Measurements from ENCODE around the gene CCDC15. TPM values are rescaled to one million over a fixed set of nuclear protein-coding genes. Genes with fewer than 3 reads are reported as not detected.
A peak's percentile ranks its signal among the peaks of the same experiment; 100 is the strongest.
"Not testable (repeated sequence)": the region's sequence is repeated elsewhere in the genome, so short reads cannot be mapped to it uniquely, and the experiment has no call there.

Gene CCDC15
- total and polyA plus RNA-seq, 2 experiments from 2014 or later, result 2.2 TPM

DNA sequence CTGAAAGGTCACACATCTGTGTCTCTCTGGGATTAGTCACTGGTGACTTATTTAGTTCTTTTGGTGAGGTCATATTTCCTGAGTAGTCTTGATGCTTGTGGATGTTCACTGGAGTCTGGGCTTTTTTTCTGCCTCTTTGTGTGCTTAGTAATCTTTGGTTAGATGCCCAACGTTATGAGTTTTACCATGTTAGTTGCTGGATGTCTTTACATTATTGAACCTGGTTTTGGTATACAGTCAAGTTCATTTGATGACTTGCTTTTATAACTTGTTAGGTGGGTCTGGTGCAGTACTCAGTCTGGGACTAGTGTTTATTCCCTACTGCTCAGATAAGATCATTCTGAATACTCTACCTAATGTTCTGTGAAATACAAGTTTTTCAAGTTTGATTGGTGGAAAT lies 82.9 kb downstream of the CCDC15 start:
- peak in 1 of 2 donors; percentile 61 for DNase-seq (ENCODE audit: low read depth in 1 of 2, low spot score in 1 of 2)
- TF ChIP-seq, protein P1, sequence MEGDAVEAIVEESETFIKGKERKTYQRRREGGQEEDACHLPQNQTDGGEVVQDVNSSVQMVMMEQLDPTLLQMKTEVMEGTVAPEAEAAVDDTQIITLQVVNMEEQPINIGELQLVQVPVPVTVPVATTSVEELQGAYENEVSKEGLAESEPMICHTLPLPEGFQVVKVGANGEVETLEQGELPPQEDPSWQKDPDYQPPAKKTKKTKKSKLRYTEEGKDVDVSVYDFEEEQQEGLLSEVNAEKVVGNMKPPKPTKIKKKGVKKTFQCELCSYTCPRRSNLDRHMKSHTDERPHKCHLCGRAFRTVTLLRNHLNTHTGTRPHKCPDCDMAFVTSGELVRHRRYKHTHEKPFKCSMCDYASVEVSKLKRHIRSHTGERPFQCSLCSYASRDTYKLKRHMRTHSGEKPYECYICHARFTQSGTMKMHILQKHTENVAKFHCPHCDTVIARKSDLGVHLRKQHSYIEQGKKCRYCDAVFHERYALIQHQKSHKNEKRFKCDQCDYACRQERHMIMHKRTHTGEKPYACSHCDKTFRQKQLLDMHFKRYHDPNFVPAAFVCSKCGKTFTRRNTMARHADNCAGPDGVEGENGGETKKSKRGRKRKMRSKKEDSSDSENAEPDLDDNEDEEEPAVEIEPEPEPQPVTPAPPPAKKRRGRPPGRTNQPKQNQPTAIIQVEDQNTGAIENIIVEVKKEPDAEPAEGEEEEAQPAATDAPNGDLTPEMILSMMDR (IDR thresholded peaks at IDR 0.05; ENCODE audit: low read depth, low read length), result no peak
- Histone ChIP-seq H3K36me3 (no peaks in the 10 kb centered on the region), H3K4me1 (ENCODE audit: low read depth) (no peaks in the 10 kb centered on the region), H3K9me3 (ENCODE audit: low read depth) (no peaks in the 10 kb centered on the region), H3K27me3 (no peaks in the 10 kb centered on the region), H3K27ac (no peak overlapping the region), H3K4me3 (no peak overlapping the region)

DNA sequence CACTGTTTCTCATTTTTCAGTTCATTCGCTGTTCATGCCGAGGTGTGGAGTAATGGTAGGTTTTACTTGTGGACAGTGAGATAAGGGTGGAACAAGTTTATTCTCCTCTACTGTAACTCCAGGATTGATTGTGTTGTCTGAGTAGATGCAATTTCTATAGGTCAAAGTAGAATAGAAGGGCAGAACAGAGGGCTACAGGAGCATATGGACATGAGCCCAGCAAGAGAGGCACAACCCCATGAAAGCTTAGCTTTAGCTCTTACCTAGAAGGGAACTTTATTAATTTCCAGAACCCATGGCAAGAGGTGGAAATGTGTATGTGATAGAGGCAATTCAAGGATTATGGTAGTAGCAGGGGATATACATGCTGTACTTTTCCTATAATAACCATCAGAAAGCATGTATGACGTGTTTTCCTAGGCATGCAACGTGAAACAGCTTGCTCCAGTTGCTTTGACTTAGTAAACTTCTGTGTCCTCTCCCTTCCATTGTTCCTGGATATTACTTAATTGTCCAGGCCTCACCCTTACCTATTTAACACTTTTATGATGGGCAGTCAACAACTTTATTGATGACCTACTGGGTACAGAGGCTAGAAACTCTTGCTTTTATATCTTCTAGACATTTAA lies 95.3 kb downstream of the CCDC15 start:
- TF ChIP-seq, protein P1 (IDR thresholded peaks at IDR 0.05; ENCODE audit: low read depth, low read length), result no peak
- Histone ChIP-seq H3K4me1 (ENCODE audit: low read depth) (peaks cover 4% of the 10 kb centered on the region), H3K27me3 (no peaks in the 10 kb centered on the region), H3K4me3 (no peak overlapping the region), H3K9me3 (ENCODE audit: low read depth) (no peaks in the 10 kb centered on the region), H3K36me3 (no peaks in the 10 kb centered on the region), H3K27ac (no peak overlapping the region)
- no peak for DNase-seq (ENCODE audit: low read depth in 1 of 2, low spot score in 1 of 2)

DNA sequence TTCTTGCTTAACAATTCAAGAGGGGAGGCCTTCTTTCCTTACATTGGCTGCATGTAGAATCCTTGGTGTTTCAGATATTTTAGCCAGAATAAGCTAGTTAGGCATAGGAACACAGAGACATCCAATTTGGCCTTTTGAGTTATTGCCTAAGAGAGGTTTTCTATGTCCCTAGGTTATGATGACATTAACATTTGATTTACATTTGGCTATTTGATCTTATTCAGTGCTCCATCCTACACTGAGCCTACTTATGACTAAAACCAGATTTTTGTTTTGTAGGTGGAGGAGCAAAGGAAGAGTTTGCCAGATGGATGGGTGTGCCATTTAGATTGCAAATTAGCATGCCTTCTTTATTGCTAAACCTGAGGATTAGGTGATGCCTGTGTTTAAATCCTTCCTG lies 98.0 kb downstream of the CCDC15 start:
- no peak overlapping the region for H3K4me3 ChIP-seq
- DNase-seq (ENCODE audit: low read depth in 1 of 2, low spot score in 1 of 2), result no peak
- peaks cover 4% of the 10 kb centered on the region for H3K4me1 ChIP-seq (ENCODE audit: low read depth)
- H3K9me3 ChIP-seq (ENCODE audit: low read depth), result no peaks in the 10 kb centered on the region
- H3K36me3 ChIP-seq, result no peaks in the 10 kb centered on the region
- TF ChIP-seq, protein P1 (IDR thresholded peaks at IDR 0.05; ENCODE audit: low read depth, low read length), result no peak
- no peaks in the 10 kb centered on the region for H3K27me3 ChIP-seq
- no peak overlapping the region for H3K27ac ChIP-seq

DNA sequence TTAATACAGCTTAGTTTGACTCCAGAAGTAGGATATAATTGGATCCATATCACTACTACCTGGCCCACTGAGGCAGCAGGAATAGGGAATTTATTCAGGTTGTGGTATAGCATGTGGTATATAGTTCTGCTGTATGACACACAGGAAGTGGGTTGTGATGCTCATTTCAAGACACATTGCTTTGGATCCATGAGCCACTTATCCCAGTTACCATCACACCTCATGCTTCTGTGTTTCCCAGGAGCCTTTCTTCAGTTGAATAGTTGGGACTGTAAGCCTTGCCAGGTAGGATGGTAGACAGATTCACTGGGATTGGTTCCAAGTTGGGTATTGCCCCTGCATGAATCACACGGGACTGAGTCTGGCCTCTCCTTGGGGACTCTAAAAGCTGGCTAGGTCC lies 99.2 kb downstream of the CCDC15 start:
- no peak for DNase-seq (ENCODE audit: low read depth in 1 of 2, low spot score in 1 of 2)
- Histone ChIP-seq H3K9me3 (ENCODE audit: low read depth) (no peaks in the 10 kb centered on the region), H3K27me3 (no peaks in the 10 kb centered on the region), H3K27ac (no peak overlapping the region), H3K36me3 (no peaks in the 10 kb centered on the region), H3K4me3 (no peak overlapping the region), H3K4me1 (ENCODE audit: low read depth) (peaks cover 4% of the 10 kb centered on the region)
- TF ChIP-seq, protein P1 (IDR thresholded peaks at IDR 0.05; ENCODE audit: low read depth, low read length), result no peak

- no peaks in the 10 kb centered on the region for H3K4me1 ChIP-seq (ENCODE audit: low read depth)
- peaks cover 4% of the 10 kb centered on the region for H3K27me3 ChIP-seq
- no peaks in the 10 kb centered on the region for H3K9me3 ChIP-seq (ENCODE audit: low read depth)
- H3K4me3 ChIP-seq, result no peak overlapping the region
- H3K27ac ChIP-seq, result no peak overlapping the region
- DNase-seq (ENCODE audit: low read depth in 1 of 2, low spot score in 1 of 2), result no peak
- no peaks in the 10 kb centered on the region for H3K36me3 ChIP-seq
- TF ChIP-seq, protein P1 (IDR thresholded peaks at IDR 0.05; ENCODE audit: low read depth, low read length), result no peak
Observed at GRCh38 chr11:125055107-125055715, 101.2 kb downstream of the CCDC15 start.

DNA sequence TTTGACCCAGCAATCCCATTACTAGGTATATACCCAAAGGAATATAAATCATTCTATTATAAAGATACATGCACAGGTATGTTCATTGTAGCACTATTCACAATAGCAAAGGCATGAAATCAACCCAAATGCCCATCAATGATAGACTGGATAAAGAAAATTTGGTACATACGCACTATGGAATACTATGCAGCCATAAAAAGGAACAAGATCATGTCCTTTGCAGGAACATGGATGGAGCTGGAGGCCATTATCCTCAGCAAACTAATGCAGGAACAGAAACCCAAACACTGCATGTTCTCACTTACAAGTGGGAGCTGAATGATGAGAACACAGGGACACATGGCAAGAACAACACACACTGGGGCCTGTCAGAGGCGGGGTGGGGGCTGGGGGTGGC lies 102.1 kb downstream of the CCDC15 start:
- H3K36me3 ChIP-seq; H3K27ac ChIP-seq; H3K9me3 ChIP-seq (ENCODE audit: low read depth); DNase-seq (ENCODE audit: low read depth in 1 of 2, low spot score in 1 of 2); H3K4me3 ChIP-seq; H3K4me1 ChIP-seq (ENCODE audit: low read depth): not testable (repeated sequence)
- peaks cover 13% of the 10 kb centered on the region for H3K27me3 ChIP-seq

Data from cardiac muscle cell (in vitro differentiated cells and primary cell).